Sigmoid colon (tissue), 7 donors: ENCODE data around the gene TNIK. TPM values are rescaled to one million over a fixed set of nuclear protein-coding genes. Genes with fewer than 3 reads are reported as not detected.

Experiments
- DNase-seq: peaks from one replicate; pipeline ENCODE4 v3.0.0-alpha.2; 2019
- H3K27ac ChIP-seq, 4 donors: fragments of 200-600 bp; sonication (generic); one replicate each; pipeline ENCODE4 v1.5.1; 2016 to 2019; ENCODE audit warnings: mild to moderate bottlenecking in 1 of 4
- H3K27me3 ChIP-seq, 3 donors: fragments of 200-600 bp; sonication (generic); one replicate each; pipeline ENCODE4 v1.5.1; 2019; ENCODE audit warnings: mild to moderate bottlenecking in 1 of 3
- H3K36me3 ChIP-seq, 4 donors: fragments of 200-600 bp; sonication (generic); one replicate each; pipeline ENCODE4 v1.5.1; 2016 to 2019
- H3K4me1 ChIP-seq, 4 donors: fragments of 200-600 bp; sonication (generic); one replicate each; pipeline ENCODE4 v1.5.1; 2017 to 2019
- H3K4me3 ChIP-seq, 4 donors: fragments of 200-600 bp; sonication (generic); one replicate each; pipeline ENCODE4 v1.5.1; 2017 to 2019; ENCODE audit warnings: mild to moderate bottlenecking in 2 of 4, moderate library complexity in 1 of 4
- H3K9me3 ChIP-seq, 4 donors: fragments of 200-600 bp in 3 of 4; sonication (generic) in 3 of 4; one replicate each; pipeline versions ENCODE4 v1.5.1 to v1.6.1; 2013 to 2019
- EP300 ChIP-seq, 4 donors: sonication (generic); formaldehyde crosslinking; IDR thresholded peaks; one replicate each; pipeline ENCODE4 v1.6.1; 2017; ENCODE audit warnings: antibody characterized with exemption in 4 of 4
- POLR2A ChIP-seq, 2 donors: fragments of 450-650 bp; IDR thresholded peaks; one replicate each; pipeline ENCODE4 v1.6.1; 2016; ENCODE audit warnings: antibody characterized with exemption in 2 of 2, mild to moderate bottlenecking in 2 of 2, moderate library complexity in 2 of 2
- POLR2AphosphoS5 ChIP-seq, 4 donors: sonication (generic); formaldehyde crosslinking; IDR thresholded peaks; one replicate each; pipeline ENCODE4 v1.6.1; 2017; ENCODE audit warnings: antibody characterized with exemption in 4 of 4
- WGBS, 2 donors: extraction: QIAGEN DNeasy Blood & Tissue Kit; methylation state at CpG; one replicate each; pipeline ENCODE4 v1.1.7; 2013; 5-methylcytosine and 5-hydroxymethylcytosine counted together
- intact Hi-C: fragments of 100-400 bp; cut with DNase I; formaldehyde crosslinking; loops from one replicate; pipeline ENCODE4 v1.15.1; 2023
- polyA plus RNA-seq, 3 donors: library from polyadenylated mRNA; stranded (reverse); fragments of 200-250 nt; gene quantifications; one replicate each; pipeline ENCODE4 v1.2.3, GENCODE V29; 2013
- total RNA-seq, 4 donors: library from RNA; depleted of rRNA; stranded (reverse); fragments of >200 nt; gene quantifications; one replicate each; pipeline ENCODE4 v1.1.0, GENCODE V29; 2016
- TF ChIP-seq, protein P1 (sequence below), 4 experiments: fragments of 450-650 bp in 3 of 4; fragments of 200-600 bp in 1 of 4; IDR thresholded peaks; one replicate each; pipeline ENCODE4 v1.5.1; 2016 to 2019; ENCODE audit warnings: antibody characterized with exemption in 4 of 4, mild to moderate bottlenecking in 3 of 4, moderate library complexity in 2 of 4
- donor health status: healthy with polysubstance abuse.
- donor health status: Bipolar disorder and iron deficiency.
- donor health status: healthy.

TNIK gene
- total and polyA plus RNA-seq, 7 donors: 5.4 to 21.3 (median 9.2) TPM

DNA sequence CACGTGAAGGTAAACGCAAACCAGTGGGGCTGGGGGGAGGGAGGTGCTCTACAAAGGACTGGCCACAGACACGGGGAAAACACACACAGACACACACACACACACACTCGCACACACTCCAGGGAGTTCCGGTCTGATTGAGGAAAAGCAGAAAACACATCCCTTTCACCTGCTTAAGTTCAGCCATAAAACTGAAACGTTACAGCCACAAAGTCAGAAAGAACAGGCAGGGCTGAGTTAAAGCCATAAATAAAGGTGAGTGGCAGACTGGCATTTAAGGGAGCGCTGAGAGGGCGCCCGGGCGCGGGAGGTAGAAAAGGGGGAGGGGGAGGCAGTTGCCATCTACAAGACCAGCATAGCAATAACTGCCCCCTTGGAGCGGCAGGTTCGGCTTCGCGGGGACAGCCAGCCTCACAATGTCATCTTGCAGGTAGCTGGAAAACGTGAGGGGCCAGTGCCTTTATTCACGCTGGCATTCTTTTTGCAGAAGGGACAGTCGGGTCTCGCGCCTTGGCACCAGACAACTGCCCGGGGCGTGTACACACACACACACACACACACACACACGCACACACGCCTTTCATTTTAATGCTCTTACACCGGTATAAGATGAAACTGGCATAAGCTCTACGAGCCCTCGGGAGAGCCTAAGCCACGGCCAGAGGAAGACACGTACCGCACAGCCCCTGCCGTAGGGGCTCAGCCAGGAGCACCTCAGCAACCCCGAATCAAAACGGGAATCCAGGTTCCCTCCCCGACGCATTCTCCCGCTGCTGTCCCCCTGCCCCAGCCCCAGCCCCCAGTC, 866 bp downstream of the TNIK start:
- H3K36me3 ChIP-seq: no peaks in the 10 kb centered on the region
- TF ChIP-seq, protein P1, sequence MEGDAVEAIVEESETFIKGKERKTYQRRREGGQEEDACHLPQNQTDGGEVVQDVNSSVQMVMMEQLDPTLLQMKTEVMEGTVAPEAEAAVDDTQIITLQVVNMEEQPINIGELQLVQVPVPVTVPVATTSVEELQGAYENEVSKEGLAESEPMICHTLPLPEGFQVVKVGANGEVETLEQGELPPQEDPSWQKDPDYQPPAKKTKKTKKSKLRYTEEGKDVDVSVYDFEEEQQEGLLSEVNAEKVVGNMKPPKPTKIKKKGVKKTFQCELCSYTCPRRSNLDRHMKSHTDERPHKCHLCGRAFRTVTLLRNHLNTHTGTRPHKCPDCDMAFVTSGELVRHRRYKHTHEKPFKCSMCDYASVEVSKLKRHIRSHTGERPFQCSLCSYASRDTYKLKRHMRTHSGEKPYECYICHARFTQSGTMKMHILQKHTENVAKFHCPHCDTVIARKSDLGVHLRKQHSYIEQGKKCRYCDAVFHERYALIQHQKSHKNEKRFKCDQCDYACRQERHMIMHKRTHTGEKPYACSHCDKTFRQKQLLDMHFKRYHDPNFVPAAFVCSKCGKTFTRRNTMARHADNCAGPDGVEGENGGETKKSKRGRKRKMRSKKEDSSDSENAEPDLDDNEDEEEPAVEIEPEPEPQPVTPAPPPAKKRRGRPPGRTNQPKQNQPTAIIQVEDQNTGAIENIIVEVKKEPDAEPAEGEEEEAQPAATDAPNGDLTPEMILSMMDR (IDR thresholded peaks at IDR 0.05): no peak
- TF ChIP-seq POLR2A (IDR thresholded peaks at IDR 0.05) (no peak), POLR2AphosphoS5 (IDR thresholded peaks at IDR 0.05) (peak in 2 of 4 donors; percentile 81 to 83), EP300 (IDR thresholded peaks at IDR 0.05) (no peak)
- WGBS, 2 donors: 1% methylated on average over 36 of the region's 36 CpGs
- H3K27me3 ChIP-seq: no peaks in the 10 kb centered on the region
- peak; percentile 71 for DNase-seq
- H3K9me3 ChIP-seq: no peaks in the 10 kb centered on the region
- H3K27ac ChIP-seq: peak overlapping the region; percentile 84 to 93 (median 87)
- H3K4me1 ChIP-seq: peaks cover 0 to 42% (median 23%) of the 10 kb centered on the region in 4 donors
- intact Hi-C loops: loop anchor here (10.0 kb wide), 2 partner anchors 125 to 175 kb away; no protein-coding TSS in a partner anchor
- peak overlapping the region; percentile 70 to 91 (median 84) for H3K4me3 ChIP-seq

DNA sequence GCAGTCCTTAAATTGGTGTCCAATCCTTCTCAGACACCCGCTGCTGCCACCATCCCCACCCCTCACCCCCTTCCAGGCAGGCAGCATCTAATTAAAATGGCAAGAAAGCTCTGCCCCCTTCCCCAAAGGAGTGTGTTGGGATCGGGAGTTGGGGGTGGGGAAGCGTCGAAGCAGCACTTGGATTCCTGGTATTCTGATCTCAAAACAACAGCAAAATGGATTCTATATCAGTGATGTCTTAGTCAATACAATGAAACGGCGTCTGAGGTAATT, 1.4 kb downstream of the TNIK start:
- Histone ChIP-seq H3K27ac (peak overlapping the region; percentile 84 to 93 (median 87)), H3K36me3 (no peaks in the 10 kb centered on the region), H3K9me3 (no peaks in the 10 kb centered on the region), H3K4me1 (peaks cover 0 to 44% (median 23%) of the 10 kb centered on the region in 4 donors), H3K27me3 (no peaks in the 10 kb centered on the region), H3K4me3 (peak overlapping the region; percentile 70 to 91 (median 84))
- DNase-seq: no peak
- no peak for TF ChIP-seq POLR2A (IDR thresholded peaks at IDR 0.05)
- no peak for TF ChIP-seq POLR2AphosphoS5 (IDR thresholded peaks at IDR 0.05)
- TF ChIP-seq EP300 (IDR thresholded peaks at IDR 0.05): no peak
- TF ChIP-seq, protein P1 (IDR thresholded peaks at IDR 0.05): no peak
- WGBS, 2 donors: 0% methylated on average over 6 of the region's 6 CpGs
- intact Hi-C loops: loop anchor here (10.0 kb wide), 2 partner anchors 124 to 174 kb away; no protein-coding TSS in a partner anchor

DNA sequence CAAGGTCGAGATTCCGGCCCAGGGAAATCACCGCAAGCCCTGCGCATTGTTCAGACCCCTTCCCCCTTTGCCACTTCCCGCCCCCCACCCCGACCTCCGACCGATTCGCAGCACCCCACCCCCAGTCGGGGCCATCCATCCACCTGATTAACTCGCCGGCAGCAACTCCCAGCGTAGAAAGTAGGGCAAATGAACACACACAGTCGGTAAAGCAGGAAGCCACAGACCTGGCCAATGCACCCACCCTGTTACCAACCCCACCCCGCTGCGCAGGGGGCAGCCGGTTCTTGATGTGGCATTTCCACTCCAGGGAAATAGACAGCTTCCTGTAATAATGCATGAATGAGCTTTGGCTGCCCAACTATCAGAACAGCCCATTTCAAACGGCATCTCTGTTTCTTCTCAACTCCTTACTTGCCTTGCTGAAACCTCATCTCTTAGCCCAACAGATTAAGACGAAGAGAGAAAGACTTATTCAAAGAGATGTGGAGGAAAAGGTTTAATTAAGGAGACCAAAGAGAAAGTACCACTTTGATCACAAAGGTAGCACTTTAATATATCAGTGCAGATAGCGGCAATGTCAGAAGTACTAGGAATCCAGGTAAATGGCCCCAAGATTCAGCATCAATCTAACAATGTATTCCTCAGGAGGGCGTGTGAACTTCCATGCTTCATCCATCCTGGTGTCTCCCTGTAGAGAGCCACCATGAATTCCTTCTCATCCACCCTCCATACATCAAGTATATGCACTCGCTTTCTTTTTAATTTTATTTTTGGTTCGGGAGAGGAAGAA, 1.9 kb downstream of the TNIK start:
- no peak for DNase-seq
- Histone ChIP-seq H3K9me3 (no peaks in the 10 kb centered on the region), H3K4me3 (peak overlapping the region; percentile 70 to 91 (median 84)), H3K27ac (peak overlapping the region; percentile 84 to 93 (median 87)), H3K27me3 (no peaks in the 10 kb centered on the region), H3K4me1 (peaks cover 0 to 44% (median 23%) of the 10 kb centered on the region in 4 donors), H3K36me3 (no peaks in the 10 kb centered on the region)
- intact Hi-C loops: loop anchor here (10.0 kb wide), 2 partner anchors 123 to 173 kb away; no protein-coding TSS in a partner anchor
- TF ChIP-seq EP300 (IDR thresholded peaks at IDR 0.05) (no peak), POLR2A (IDR thresholded peaks at IDR 0.05) (no peak), POLR2AphosphoS5 (IDR thresholded peaks at IDR 0.05) (no peak)
- TF ChIP-seq, protein P1 (IDR thresholded peaks at IDR 0.05): no peak
- 2 to 7% methylated on average over 23 of the region's 23 CpGs for WGBS, 2 donors

DNA sequence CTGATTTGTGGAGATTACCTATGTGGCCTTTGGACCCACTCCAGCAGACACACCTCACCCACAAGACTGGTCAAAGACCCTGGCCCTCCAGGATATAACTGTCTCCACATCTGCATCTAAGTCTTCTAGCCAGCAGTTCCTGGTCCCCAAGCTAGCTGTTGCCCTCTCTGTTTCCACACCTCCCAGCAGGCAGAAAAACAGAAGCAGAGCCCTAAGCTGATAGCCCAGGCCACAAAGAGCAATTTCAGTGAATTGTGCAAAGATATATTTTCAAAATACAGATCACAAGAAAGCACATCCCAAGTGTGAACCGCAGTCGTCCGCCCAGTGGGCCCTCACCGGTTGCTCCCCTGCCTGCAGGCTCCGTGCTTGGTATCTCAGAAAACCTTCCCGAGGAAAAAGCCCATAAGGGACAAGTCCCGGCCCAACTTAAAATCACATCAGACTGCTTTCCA, 2.6 kb downstream of the TNIK start:
- Histone ChIP-seq H3K36me3 (no peaks in the 10 kb centered on the region), H3K27ac (peak overlapping the region; percentile 84 to 93 (median 87)), H3K4me3 (peak overlapping the region in 3 of 4 donors; percentile 70 to 91 (median 77)), H3K4me1 (peaks cover 0 to 44% (median 23%) of the 10 kb centered on the region in 4 donors), H3K27me3 (no peaks in the 10 kb centered on the region), H3K9me3 (no peaks in the 10 kb centered on the region)
- WGBS, 2 donors: 7 to 41% methylated on average over 7 of the region's 7 CpGs
- no peak for DNase-seq
- intact Hi-C loops: loop anchor here (10.0 kb wide), 2 partner anchors 123 to 173 kb away; no protein-coding TSS in a partner anchor
- no peak for TF ChIP-seq POLR2A (IDR thresholded peaks at IDR 0.05)
- TF ChIP-seq, protein P1 (IDR thresholded peaks at IDR 0.05): no peak
- TF ChIP-seq POLR2AphosphoS5 (IDR thresholded peaks at IDR 0.05): no peak
- no peak for TF ChIP-seq EP300 (IDR thresholded peaks at IDR 0.05)
